HUES48 (cell line): ENCODE data around the gene GSDMA.

Source experiments
- H3K27ac ChIP-seq: one replicate; pipeline ENCODE4 v1.7.0; 2013; ENCODE audit warnings: low read depth, low read length, inconsistent platforms
- H3K27me3 ChIP-seq: 2 replicates; pipeline ENCODE4 v1.6.1; 2013; ENCODE audit warnings: mild to moderate bottlenecking, low read length; ENCODE audit not compliant: control insufficient read depth, insufficient read depth
- H3K36me3 ChIP-seq: 2 replicates; pipeline ENCODE4 v1.6.1; 2013; ENCODE audit warnings: low read length; ENCODE audit not compliant: control insufficient read depth, insufficient read depth
- H3K4me1 ChIP-seq: 2 replicates; pipeline ENCODE4 v1.6.1; 2013; ENCODE audit warnings: mild to moderate bottlenecking, low read length; ENCODE audit not compliant: control insufficient read depth, insufficient read depth
- H3K4me3 ChIP-seq: 2 replicates; pipeline ENCODE4 v1.5.1; 2013; ENCODE audit warnings: mild to moderate bottlenecking, low read depth, low read length
- H3K9ac ChIP-seq: 2 replicates; pipeline ENCODE4 v1.6.1; 2013; ENCODE audit warnings: mild to moderate bottlenecking, low read depth, low read length, moderate library complexity
- H3K9me3 ChIP-seq: 2 replicates; pipeline ENCODE4 v1.6.1; 2013; ENCODE audit warnings: low read length; ENCODE audit not compliant: control insufficient read depth, insufficient read depth

Gene GSDMA

DNA sequence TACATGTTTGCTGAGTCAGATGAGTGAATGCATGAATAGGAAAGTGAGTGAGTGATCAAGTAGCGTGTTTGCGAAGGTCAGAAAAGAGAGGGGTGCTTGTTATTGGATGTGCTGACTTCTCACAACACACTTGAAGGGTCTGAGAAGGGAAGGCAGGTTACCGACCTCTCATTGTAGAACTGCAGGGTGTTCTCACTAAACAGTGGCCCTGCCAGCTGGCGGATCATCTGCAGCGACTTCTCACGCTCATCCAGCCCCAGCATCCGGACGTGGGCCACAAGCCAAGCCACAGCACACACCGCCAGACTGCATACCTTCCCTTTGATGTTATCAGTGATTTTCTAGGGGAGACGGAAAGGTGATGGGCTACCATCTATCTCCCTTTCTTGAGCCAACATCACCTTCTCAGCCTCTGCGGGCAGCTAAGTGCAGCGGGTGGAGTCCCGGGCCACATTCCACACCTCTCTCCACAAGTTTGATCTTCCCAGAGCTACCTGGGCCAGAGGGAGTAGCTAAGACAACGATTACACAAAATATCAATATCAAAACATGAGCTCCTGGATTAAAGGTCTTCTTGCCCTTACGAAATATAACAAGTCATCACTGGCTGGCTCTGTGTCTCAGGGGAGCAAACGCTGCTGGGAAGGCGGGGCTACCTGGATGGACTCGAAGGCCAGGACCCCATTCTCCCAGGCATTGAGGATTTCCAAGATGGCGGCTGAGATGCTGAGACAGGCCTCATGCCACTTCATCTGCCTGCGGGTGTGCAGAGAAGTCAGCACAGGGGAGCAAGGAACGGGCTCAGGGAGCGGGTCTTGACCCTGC lies 63.4 kb downstream of the GSDMA start:
- Histone ChIP-seq H3K4me3 (no peak overlapping the region), H3K36me3 (peaks cover 77% of the 10 kb centered on the region), H3K27me3 (no peaks in the 10 kb centered on the region), H3K4me1 (0 out of 2 replicates have a peak, but pooled peaks cover 2% of the 10 kb centered on the region), H3K9ac (no peak overlapping the region), H3K9me3 (no peaks in the 10 kb centered on the region), H3K27ac (no peak overlapping the region)

DNA sequence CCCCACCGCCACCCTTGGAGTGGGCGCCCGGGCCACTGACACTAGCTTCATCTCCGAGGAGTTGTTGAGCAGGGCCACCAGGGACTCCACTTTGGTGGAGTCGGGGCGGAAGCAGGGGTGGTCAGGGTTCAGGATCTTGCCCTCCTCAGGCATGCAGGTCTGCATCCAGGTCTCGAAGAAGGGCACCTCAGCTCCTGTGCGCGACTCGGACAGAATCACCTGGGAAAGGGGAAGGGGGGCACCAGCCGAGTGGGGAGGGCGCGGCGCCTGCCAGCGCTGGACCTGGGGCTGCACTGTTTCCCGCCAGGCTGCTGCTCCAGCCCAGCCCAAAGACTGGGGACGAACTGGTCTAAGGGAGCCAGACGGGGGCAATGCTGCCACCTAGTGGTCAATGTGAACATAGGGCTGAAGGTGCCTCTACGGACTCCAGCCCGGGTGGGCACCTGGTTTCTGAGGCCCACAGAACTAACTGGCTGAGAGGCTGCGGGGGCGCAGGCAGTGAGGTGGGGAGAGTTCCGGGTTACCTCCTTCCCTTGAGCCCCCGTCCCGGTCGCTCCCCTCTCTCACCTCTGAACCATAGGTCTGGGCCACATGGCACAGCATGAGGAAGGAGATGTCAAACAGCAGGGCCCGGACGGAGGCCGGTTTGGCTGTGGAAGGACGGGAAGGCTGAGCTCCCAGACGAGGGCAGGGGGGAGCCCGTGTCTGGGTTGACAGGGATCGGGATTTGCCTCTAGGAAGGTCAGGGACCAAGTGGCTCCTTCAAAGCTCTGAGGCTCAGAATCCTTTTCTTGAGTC lies 64.2 kb downstream of the GSDMA start:
- no peaks in the 10 kb centered on the region for H3K27me3 ChIP-seq
- H3K4me3 ChIP-seq: no peak overlapping the region
- no peaks in the 10 kb centered on the region for H3K9me3 ChIP-seq
- peaks cover 77% of the 10 kb centered on the region for H3K36me3 ChIP-seq
- H3K9ac ChIP-seq: no peak overlapping the region
- 0 out of 2 replicates have a peak, but pooled peaks cover 2% of the 10 kb centered on the region for H3K4me1 ChIP-seq
- H3K27ac ChIP-seq: no peak overlapping the region
